IMR-90 (cell line): ENCODE measurements around the gene VAMP3. TPM values are rescaled to one million over a fixed set of nuclear protein-coding genes. Genes with fewer than 3 reads are reported as not detected.

ENCODE experiments used
- ATAC-seq: fragments of 200-7000 bp; cut with Tn5 transposase; 2 replicates; pipeline ENCODE4 v1.9.1; 2020; ENCODE audit warnings: low read depth, mild to moderate bottlenecking, moderate library complexity
- BruUV-seq: library from RNA; stranded (reverse); fragments of 400-500 nt; replicated peaks from 2 replicates; lab custom pipeline; 2021; lab: Mats Ljungman, UMichigan
- CTCF ChIA-PET: fragments of 300-600 bp; formaldehyde crosslinking; extraction: SDS; loops from one replicate; lab custom pipeline; 2021; ENCODE audit warnings: antibody characterized with exemption; lab: Yijun Ruan, JAX
- POLR2A ChIA-PET: fragments of 300-600 bp; sonication (Branson Sonifier 250); formaldehyde crosslinking; loops from one replicate; lab custom pipeline; 2022; ENCODE audit warnings: antibody characterized with exemption; ENCODE audit not compliant: unreplicated experiment; lab: Charles Lee
- DNase-seq: peaks from one replicate; pipeline ENCODE4 v3.0.0; 2013
- H2AFZ ChIP-seq: replicated peaks from 2 replicates; pipeline ENCODE3; 2013; ENCODE audit warnings: low read length, mild to moderate bottlenecking; ENCODE audit not compliant: poor library complexity
- H2AK5ac ChIP-seq: 2 replicates; pipeline ENCODE4 v1.6.1; 2013; ENCODE audit warnings: low read depth, low read length, inconsistent platforms
- H2AK9ac ChIP-seq: replicated peaks from 2 replicates; pipeline ENCODE3; 2013; ENCODE audit warnings: mild to moderate bottlenecking, low read depth, low read length, moderate library complexity; ENCODE audit not compliant: poor library complexity
- H2BK120ac ChIP-seq: 2 replicates; pipeline ENCODE4 v1.6.1; 2013; ENCODE audit warnings: low read depth, low read length, inconsistent platforms
- H2BK15ac ChIP-seq: 3 replicates; pipeline ENCODE4 v1.6.1; 2013; ENCODE audit warnings: low read depth, low read length, inconsistent platforms
- H2BK20ac ChIP-seq: 2 replicates; pipeline ENCODE4 v1.6.1; 2013; ENCODE audit warnings: low read depth, mild to moderate bottlenecking, inconsistent platforms, low read length, moderate library complexity
- H2BK5ac ChIP-seq: 2 replicates; pipeline ENCODE4 v1.6.1; 2013; ENCODE audit warnings: mild to moderate bottlenecking, low read depth, low read length, inconsistent platforms; ENCODE audit not compliant: poor library complexity, severe bottlenecking
- H3K14ac ChIP-seq: replicated peaks from 2 replicates; pipeline ENCODE4 v1.6.1; 2013; ENCODE audit warnings: low read depth, low read length, inconsistent platforms
- H3K18ac ChIP-seq: 2 replicates; pipeline ENCODE4 v1.6.1; 2013; ENCODE audit warnings: low read depth, low read length, control low read depth
- H3K23ac ChIP-seq: 2 replicates; pipeline ENCODE4 v1.6.1; 2013; ENCODE audit warnings: low read depth, low read length, inconsistent platforms
- H3K27ac ChIP-seq: 2 replicates; pipeline ENCODE4 v1.5.1; 2013; ENCODE audit warnings: mild to moderate bottlenecking, control low read depth, low read length; ENCODE audit not compliant: insufficient read depth
- H3K27me3 ChIP-seq: 2 replicates; pipeline ENCODE4 v1.6.1; 2013; ENCODE audit warnings: low read length; ENCODE audit not compliant: control insufficient read depth, insufficient read depth
- H3K36me3 ChIP-seq: 2 replicates; pipeline ENCODE4 v1.6.1; 2013; ENCODE audit warnings: low read length, mixed read lengths; ENCODE audit not compliant: control insufficient read depth, insufficient read depth
- H3K4ac ChIP-seq: 2 replicates; pipeline ENCODE4 v1.6.1; 2013; ENCODE audit warnings: low read depth, low read length, inconsistent platforms
- H3K4me1 ChIP-seq: 2 replicates; pipeline ENCODE4 v1.6.1; 2013; ENCODE audit warnings: low read length, mixed read lengths; ENCODE audit not compliant: control insufficient read depth, insufficient read depth
- H3K4me2 ChIP-seq: 2 replicates; pipeline ENCODE4 v1.6.1; 2013; ENCODE audit warnings: low read depth, mild to moderate bottlenecking, control low read depth, low read length, moderate library complexity
- H3K4me3 ChIP-seq: 2 replicates; pipeline ENCODE4 v1.5.1; 2013; ENCODE audit warnings: low read depth, mild to moderate bottlenecking, control low read depth, low read length, moderate library complexity; ENCODE audit not compliant: insufficient read depth
- H3K56ac ChIP-seq: 2 replicates; pipeline ENCODE4 v1.6.1; 2013; ENCODE audit warnings: low read length, inconsistent platforms; ENCODE audit not compliant: insufficient read depth; ENCODE audit errors: extremely low read depth
- H3K79me1 ChIP-seq, 2 experiments: 2 replicates each; pipeline ENCODE4 v1.6.1; 2013; ENCODE audit warnings: low read length in 2 of 2, inconsistent platforms in 1 of 2, low read depth in 1 of 2
- H3K9ac ChIP-seq: 2 replicates; pipeline ENCODE4 v1.6.1; 2013; ENCODE audit warnings: low read depth, low read length, control low read depth
- H3K9me1 ChIP-seq: 2 replicates; pipeline ENCODE4 v1.6.1; 2013; ENCODE audit warnings: low read length, inconsistent platforms; ENCODE audit not compliant: insufficient read depth
- H3K9me3 ChIP-seq: 2 replicates; pipeline ENCODE4 v1.6.1; 2013; ENCODE audit warnings: low read length; ENCODE audit not compliant: control insufficient read depth, insufficient read depth
- H4K20me1 ChIP-seq: 2 replicates; pipeline ENCODE4 v1.6.1; 2013; ENCODE audit warnings: low read length, inconsistent platforms; ENCODE audit not compliant: insufficient read depth
- H4K5ac ChIP-seq: 2 replicates; pipeline ENCODE4 v1.6.1; 2013; ENCODE audit warnings: mild to moderate bottlenecking, low read depth, low read length, control low read depth
- H4K8ac ChIP-seq, 2 experiments: 2 replicates each; pipeline ENCODE4 v1.6.1; 2013; ENCODE audit warnings: low read depth in 2 of 2, low read length in 2 of 2, control low read depth in 1 of 2, inconsistent platforms in 1 of 2
- H4K91ac ChIP-seq: 2 replicates; pipeline ENCODE4 v1.6.1; 2013; ENCODE audit warnings: low read depth, low read length, inconsistent platforms; ENCODE audit not compliant: insufficient read depth
- MAFK ChIP-seq: IDR thresholded peaks from 2 replicates; pipeline ENCODE4 v1.6.1; 2012; ENCODE audit warnings: low read depth, low read length, improper control_type of control experiment
- MXI1 ChIP-seq: IDR thresholded peaks from 2 replicates; pipeline ENCODE4 v1.6.1; 2012; ENCODE audit warnings: low read depth, mild to moderate bottlenecking, low read length, moderate library complexity, borderline replicate concordance
- POLR2A ChIP-seq: IDR thresholded peaks from 2 replicates; pipeline ENCODE4 v1.6.1; 2012; ENCODE audit warnings: mild to moderate bottlenecking, low read depth, low read length
- RCOR1 ChIP-seq: IDR thresholded peaks from 2 replicates; pipeline ENCODE4 v1.6.1; 2012; ENCODE audit warnings: mild to moderate bottlenecking, low read length, improper control_type of control experiment; ENCODE audit not compliant: insufficient replicate concordance
- RFX5 ChIP-seq: IDR thresholded peaks from 2 replicates; pipeline ENCODE4 v1.8.0; 2012; ENCODE audit warnings: low read depth, mild to moderate bottlenecking, low read length, moderate library complexity
- WGBS, 2 experiments: methylation state at CpG; one replicate each; pipeline versions ENCODE4 v1.1.5 to v1.1.7; 2013; ENCODE audit warnings: missing lambda C conversion rate in 2 of 2; ENCODE audit not compliant: insufficient read length in 1 of 2; ENCODE audit errors: extremely low coverage in 2 of 2; 5-methylcytosine and 5-hydroxymethylcytosine counted together
- dilution Hi-C: fragments of 300-500 bp; cut with HindIII; formaldehyde crosslinking; loops from one replicate; pipeline ENCODE4 v1.14.3; 2018; ENCODE audit warnings: low sequenced_read_pairs; ENCODE audit not compliant: unreplicated experiment
- in situ Hi-C: fragments of 300-500 bp; cut with MboI; formaldehyde crosslinking; loops from 3 replicates; pipeline ENCODE4 v1.14.3; 2019; ENCODE audit warnings: low sequenced_read_pairs, inconsistent platforms, mixed read lengths
- intact Hi-C: fragments of 100-400 bp; cut with micrococcal nuclease; formaldehyde crosslinking; loops from 2 replicates; pipeline ENCODE4 v1.10.0; 2022
- polyA plus RNA-seq, 3 experiments: library from polyadenylated mRNA; depleted of rRNA; stranded (reverse); fragments of >200 nt; gene quantifications; 2 replicates each; pipeline ENCODE4 v1.2.3, GENCODE V29; 2012; ENCODE audit warnings: low replicate concordance in 1 of 3
- total RNA-seq: library from RNA; depleted of rRNA; stranded (reverse); fragments of >200 nt; gene quantifications from 2 replicates; pipeline ENCODE4 v1.2.3, GENCODE V29; 2012
- TF ChIP-seq, protein P1 (sequence below): fragments of 150-350 bp; IDR thresholded peaks from 2 replicates; pipeline ENCODE4 v1.6.1; 2016; ENCODE audit warnings: low read depth, mild to moderate bottlenecking, low read length, moderate library complexity, borderline replicate concordance
- TF ChIP-seq, protein P2 (sequence below): conservative IDR thresholded peaks from 2 replicates; pipeline ENCODE4 v1.5.1; 2012; ENCODE audit warnings: mild to moderate bottlenecking, low read depth, low read length, improper control_type of control experiment

VAMP3 gene
- total and polyA plus RNA-seq, 2 of the 4 experiments (the other 2 are of a cell fraction): 99.1 to 354 TPM

- POLR2A ChIA-PET: no interaction called here
- no peak overlapping the region for H3K4me3 ChIP-seq
- no peak for DNase-seq
- in situ Hi-C loops: no loop called here
- no peak overlapping the region for H2BK5ac ChIP-seq
- CTCF ChIA-PET: no interaction called here
- no peak overlapping the region for H3K4ac ChIP-seq
- H4K20me1 ChIP-seq: no peaks in the 10 kb centered on the region
- H2BK20ac ChIP-seq: no peak overlapping the region
- H3K79me1 ChIP-seq: peaks cover 17 to 23% of the 10 kb centered on the region in 2 experiments; a peak in 3 of 4 replicates
- H3K9me3 ChIP-seq: no peaks in the 10 kb centered on the region
- TF ChIP-seq, protein P1, sequence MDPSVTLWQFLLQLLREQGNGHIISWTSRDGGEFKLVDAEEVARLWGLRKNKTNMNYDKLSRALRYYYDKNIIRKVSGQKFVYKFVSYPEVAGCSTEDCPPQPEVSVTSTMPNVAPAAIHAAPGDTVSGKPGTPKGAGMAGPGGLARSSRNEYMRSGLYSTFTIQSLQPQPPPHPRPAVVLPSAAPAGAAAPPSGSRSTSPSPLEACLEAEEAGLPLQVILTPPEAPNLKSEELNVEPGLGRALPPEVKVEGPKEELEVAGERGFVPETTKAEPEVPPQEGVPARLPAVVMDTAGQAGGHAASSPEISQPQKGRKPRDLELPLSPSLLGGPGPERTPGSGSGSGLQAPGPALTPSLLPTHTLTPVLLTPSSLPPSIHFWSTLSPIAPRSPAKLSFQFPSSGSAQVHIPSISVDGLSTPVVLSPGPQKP: no peak
- TF ChIP-seq MAFK (no peak), RCOR1 (no peak), RFX5 (no peak), MXI1 (no peak), POLR2A (no peak)
- TF ChIP-seq, protein P2, sequence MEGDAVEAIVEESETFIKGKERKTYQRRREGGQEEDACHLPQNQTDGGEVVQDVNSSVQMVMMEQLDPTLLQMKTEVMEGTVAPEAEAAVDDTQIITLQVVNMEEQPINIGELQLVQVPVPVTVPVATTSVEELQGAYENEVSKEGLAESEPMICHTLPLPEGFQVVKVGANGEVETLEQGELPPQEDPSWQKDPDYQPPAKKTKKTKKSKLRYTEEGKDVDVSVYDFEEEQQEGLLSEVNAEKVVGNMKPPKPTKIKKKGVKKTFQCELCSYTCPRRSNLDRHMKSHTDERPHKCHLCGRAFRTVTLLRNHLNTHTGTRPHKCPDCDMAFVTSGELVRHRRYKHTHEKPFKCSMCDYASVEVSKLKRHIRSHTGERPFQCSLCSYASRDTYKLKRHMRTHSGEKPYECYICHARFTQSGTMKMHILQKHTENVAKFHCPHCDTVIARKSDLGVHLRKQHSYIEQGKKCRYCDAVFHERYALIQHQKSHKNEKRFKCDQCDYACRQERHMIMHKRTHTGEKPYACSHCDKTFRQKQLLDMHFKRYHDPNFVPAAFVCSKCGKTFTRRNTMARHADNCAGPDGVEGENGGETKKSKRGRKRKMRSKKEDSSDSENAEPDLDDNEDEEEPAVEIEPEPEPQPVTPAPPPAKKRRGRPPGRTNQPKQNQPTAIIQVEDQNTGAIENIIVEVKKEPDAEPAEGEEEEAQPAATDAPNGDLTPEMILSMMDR: no peak
- H4K5ac ChIP-seq: no peak overlapping the region
- no peak overlapping the region for H4K8ac ChIP-seq
- no peak overlapping the region for H3K23ac ChIP-seq
- intact Hi-C loops: loop anchor here (5.0 kb wide), 1 partner anchor 121 kb away; no protein-coding TSS in a partner anchor
- BruUV-seq: no TSS peak
- H2AFZ ChIP-seq: no peak overlapping the region
- H3K36me3 ChIP-seq: peaks cover 23% of the 10 kb centered on the region
- no peak overlapping the region for H3K9ac ChIP-seq
- WGBS, 2 experiments: no CpG with 5 or more reads among the region's 7 CpGs
- peaks cover 7% of the 10 kb centered on the region; the same call in 1 of the 2 replicates for H3K4me1 ChIP-seq
- H2AK5ac ChIP-seq: no peak overlapping the region
- dilution Hi-C loops: no loop called here
- no peak overlapping the region for H3K14ac ChIP-seq
- no peak overlapping the region for H2AK9ac ChIP-seq
- H3K56ac ChIP-seq: no peak overlapping the region
- H3K4me2 ChIP-seq: no peak overlapping the region
- ATAC-seq: no peak
- H3K27me3 ChIP-seq: no peaks in the 10 kb centered on the region
- H3K9me1 ChIP-seq: no peaks in the 10 kb centered on the region
- no peak overlapping the region for H2BK15ac ChIP-seq
- H4K91ac ChIP-seq: no peak overlapping the region
- no peak overlapping the region for H3K18ac ChIP-seq
- no peak overlapping the region for H2BK120ac ChIP-seq
- H3K27ac ChIP-seq: no peak overlapping the region
These were observed 10.4 kb downstream of the VAMP3 start for GRCh38 chr1:7781501-7781900.
